NCI-H2081 (cell line): ENCODE data around the gene CUEDC1.

Experiments
- DNase-seq, 2 experiments: peaks; one replicate each; lab custom pipeline; 2025; lab: John Stamatoyannopoulos, UW

The CUEDC1 gene

DNA sequence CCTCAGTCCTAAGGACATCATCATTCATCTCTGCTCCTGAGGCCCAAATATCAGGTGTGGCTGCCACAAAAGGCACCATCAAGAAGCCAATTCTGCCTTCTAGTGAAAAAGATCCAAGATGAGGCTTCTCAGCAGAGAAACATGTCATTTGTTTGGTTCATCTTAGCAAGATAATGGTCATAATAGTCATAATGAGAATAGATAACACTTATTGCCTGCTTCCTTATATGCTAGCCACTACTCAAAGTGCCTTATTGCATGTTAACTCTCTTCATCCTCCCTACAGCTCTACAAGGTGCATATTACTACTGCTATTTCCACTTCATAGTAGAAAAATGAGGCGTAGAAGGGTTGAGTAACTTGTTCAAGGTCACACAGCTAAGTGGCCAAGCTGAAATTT, 60.4 kb downstream of the CUEDC1 start:
- DNase-seq: no peak

DNA sequence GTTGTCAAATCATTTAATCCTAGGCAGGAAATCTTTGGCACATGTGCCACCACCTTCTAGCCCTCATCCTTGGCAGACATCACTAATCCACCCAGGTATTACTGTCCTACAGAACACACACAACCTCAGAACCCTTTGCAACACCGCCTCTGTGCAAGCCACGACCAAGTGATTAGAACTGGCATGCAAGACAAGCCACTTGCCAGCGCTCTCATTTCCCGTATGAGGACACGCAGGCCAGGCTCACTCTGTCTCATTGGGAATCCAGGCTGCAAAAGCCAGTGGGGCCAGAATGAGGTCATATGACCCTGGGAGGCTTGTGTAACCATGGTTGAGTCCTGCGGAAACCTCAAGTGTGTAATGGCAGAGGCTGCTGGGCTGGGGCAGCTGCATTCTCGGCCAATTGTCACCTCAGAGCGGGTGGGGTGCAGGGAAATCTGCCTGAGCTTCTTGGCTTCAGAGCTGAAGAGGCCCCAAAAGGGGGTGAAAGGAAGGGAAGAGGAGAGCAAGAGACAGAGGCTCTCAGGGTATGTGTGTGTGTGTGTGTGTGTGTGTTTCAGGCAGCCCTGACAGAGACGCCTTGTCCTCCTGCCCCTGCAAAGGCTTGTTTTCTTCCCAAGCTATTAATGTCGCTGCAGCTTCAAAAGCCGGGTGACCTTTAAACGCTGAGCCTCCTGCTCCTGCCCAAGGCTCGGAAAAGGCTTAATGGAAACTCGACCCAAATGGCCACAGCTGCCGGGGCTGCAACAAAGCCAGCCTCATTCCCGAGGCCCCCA, 62.2 kb downstream of the CUEDC1 start:
- DNase-seq: peak; percentile 31 to 58

DNA sequence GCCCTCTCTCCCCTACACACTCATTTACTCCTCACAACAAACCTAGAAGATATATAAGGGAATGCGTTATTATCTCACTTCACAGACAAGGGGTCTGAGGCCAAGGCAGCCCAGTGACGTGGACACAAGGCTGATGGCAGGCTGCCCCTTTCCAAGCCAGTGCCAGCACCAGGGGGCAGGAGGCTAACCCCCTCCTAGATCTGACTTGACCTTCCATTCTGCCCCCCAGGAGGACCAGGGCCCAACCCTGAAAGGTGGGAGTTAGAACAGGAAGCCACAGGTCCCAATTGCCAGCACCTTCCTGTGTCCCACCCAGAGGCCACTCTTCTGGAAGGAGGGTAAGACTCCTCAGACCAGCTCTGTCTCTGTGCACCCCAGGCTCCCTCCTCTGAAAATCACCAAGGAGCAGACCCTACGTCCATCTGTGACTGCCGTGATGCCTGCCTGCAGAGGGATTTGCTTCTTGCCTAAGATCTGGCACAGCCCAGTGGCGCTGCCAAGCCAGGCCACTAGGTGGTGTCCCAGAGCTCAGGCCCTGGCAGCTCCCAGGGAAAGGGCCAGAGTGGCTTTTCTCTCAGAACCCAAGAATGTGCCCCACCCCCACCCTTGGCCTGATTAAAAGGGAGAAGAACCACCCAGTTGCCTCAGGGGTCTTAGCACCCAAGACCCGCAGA, 62.9 kb downstream of the CUEDC1 start:
- peak; percentile 78 to 83 for DNase-seq

DNA sequence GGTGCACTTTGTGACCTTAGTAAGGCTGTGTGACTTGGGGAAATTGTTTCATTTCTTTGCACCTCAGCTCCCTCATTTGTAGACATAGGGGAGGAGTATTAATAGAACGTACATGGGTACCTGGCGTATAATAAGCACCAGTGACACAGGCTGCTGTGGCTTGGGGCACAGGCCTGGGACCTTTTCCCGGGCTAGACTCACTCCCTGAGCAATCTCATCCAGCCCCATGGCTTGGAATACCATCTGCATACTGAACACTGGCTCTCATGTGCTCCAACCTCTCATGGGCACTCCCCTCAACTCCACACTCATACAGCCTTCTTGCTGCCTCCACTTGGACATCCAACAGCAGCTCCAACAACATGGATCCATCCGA, 64.4 kb downstream of the CUEDC1 start:
- no peak for DNase-seq

DNA sequence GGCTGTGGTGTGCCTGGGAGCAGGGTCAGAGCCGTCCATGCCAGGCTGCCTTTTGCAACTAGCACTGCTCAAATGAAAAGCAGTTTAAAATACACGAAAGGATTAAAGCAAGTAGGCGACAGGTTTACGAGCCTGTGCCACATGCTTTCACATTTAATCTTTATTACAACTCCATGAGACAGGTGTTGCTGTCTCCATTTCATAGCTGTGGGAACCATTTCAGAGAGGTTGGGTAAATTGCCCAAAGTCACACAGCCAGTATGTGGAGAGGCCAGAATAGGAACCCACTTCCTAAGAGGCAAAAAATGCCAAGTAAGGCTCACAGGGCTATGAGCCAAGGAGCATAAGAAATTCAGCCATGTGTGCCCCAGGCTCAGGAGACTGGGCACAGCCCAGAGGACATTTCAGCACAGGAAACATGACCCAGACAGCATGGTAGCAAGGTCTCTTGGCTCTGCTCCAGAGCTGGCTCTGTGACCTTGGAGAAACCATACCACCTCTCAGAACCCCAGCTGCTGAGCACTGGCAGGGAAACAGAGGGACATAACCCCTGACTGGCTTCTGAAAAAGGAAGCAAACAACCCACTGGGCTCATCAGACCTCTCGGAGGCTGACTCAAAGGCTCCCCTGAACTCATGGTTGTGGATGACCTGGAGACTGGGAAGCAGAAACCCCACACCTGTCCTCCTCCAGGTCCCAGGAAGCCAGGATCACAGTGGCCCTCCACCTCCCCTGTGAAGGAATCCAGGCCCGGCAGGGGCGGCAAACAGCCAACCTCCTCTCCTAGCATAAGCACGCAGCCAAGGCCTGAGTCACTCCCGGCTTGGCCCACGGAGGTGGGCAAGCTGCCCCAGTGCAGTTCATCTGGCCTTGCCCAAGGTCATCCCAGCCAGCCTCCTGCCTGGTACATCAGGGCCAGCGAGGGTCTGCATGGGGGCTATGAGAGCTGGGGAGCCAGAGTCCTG, 65.0 kb downstream of the CUEDC1 start:
- DNase-seq: no peak

DNA sequence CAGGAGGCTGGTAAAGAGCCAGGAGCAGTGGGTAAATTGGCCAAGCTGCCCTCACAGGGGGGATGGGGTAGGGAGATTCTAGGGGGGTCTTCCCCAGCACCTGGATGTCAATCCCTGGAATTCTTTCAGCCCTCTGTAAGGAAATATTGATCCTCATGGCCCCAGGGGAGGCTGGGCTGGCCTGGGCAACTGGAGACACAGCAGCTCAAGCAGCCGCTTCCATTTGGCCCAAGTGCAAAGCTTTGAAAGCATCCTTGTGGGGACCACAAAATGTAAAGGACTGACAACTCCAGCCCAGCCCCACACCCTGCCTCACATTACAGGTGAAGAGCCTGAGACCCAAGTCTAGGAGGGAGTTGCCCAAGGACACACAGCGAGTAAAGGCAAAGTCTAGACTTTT, 66.0 kb downstream of the CUEDC1 start:
- DNase-seq: no peak

DNA sequence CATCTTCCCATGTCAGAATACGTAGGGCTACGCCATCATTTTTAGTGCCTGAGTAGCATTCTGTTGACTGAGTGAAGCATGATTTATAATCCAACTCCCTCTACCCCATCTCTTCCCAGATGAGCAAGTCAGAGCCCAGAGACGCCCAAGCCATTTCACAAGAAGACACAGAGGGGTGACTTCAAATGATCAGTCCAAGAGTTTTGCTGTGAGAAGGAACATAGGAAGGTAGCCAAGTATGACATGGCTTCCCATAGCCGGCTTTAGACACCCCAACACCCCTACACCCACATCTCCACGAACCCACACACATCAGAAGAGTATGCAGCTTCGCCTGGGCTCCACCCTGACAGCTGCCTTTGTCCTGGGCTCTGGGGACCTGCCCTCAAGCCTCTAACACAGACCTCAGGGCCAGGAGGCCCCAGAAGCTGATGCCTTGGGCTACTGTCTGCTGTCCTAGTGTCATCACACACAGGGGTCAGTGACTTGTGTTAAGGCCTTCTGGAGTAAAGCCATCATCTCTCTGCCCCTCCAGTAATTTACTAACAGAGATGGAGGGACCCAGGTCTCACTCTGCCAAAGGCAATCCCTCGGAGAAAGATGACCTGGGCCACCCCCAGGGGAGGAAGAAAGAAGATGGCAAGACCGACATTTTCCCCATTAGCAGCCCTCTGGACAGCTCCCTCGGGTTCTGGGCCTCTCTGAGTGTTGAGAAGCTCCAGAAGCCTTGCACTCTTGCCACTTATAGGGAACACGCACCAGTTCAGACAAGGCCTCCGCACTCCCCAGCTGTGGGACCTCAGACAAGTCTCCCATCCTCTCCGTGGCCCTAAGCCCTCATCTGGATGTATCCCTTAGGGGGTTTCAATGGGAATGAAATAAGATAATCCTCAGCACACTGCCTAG, 66.6 kb downstream of the CUEDC1 start:
- DNase-seq: no peak

DNA sequence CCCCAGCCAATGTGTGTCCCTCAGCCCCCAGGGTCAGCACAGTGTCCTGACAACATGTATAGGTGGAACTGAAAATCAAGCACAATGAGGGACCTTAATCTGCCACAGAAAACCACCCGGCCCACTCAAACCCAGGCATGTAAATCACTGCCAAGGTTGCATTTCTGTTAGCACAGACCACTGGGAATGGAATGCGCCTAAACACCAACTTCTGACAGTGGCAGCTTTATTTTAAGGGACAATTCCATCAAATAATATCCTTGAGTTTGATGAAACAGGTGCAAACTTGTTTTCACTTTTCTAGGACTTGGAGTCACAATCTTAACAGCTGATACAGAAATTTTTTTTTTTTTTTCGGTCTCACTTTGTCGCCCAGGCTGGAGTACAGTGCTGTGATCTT, 68.1 kb downstream of the CUEDC1 start:
- DNase-seq: no peak

DNA sequence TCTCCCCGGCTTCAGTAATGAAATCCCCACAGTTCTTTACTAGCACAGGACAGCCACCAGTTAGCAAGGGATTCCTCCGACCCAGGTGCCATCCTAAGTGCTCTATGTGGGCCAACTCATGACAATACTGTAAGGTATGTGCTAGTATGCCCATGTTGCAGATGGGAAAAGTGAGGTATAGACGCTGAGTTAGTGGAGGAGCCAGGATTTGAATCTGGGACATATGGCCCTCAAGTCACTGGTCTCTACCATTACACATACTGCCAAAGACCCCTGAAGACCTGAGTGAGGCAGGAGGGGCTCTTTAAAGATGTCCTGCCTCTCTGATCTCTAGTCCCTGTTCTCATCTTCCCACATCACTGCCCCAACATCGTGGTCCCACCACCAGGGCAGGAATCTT, 69.2 kb downstream of the CUEDC1 start:
- no peak for DNase-seq

DNA sequence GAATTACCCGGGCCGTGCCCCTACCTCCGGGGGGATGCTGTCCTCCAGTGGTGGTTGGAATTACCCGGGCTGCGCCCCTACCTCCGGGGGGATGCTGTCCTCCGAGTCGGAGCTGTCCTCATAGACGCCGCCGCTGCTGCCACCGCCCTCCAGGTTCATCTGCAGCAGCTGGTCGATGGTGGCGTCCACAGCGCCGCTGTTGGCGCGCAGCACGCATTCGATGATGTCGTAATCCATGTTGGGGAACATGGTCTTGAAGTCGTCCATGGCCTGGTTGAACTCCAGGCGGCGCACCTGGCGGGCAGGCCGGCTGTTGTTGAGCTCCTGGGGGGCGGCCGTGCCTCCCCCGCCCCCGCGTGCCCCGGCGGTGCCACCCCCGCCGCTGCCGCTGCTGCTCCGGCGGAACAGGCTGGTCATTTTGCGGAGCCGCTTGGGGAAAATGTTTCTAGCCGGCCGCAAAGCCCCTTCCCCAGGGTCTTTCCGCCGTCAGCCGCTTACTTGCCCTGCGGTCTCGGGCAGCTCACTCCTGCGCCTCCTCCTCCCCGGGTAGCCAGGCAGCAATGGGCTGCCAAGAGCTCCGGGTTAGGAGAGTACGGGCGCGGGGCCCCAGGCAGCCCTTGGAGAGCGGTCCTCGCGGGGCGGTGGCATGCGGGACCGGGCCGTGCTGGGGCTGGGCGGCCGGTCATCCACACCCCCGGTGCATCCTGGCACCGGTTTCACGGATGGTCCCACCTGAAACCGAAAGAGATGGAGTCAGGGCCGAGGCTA, 69.9 kb downstream of the CUEDC1 start:
- no peak for DNase-seq

DNA sequence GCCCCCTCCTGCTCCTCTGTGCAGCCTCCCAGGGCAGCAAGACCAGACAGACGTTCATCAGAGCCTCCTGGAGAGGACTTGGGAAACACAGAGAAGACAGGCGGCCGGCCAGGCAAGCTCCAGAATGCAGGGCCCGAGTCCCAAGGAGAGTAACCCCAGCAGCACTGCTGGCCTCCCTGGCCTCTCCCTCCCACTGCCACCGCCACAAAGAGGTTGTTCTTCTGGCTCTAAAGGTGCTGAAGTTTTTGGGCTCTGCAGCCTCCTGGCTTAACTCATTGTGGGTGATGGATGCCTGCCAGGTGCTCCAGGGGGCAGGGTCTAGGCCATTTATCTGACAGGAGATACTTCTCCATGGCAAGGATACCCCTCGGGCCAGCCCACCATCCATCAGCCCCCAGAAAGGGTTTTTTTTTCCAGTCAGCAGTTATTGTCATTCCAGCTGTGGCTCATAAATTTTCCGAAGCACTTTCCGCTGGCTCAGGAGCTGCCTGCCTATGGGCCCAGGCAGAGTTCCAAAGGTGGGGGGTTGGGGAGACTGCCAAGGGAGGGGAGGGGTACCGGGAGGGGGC, 73.3 kb downstream of the CUEDC1 start:
- DNase-seq: no peak

DNA sequence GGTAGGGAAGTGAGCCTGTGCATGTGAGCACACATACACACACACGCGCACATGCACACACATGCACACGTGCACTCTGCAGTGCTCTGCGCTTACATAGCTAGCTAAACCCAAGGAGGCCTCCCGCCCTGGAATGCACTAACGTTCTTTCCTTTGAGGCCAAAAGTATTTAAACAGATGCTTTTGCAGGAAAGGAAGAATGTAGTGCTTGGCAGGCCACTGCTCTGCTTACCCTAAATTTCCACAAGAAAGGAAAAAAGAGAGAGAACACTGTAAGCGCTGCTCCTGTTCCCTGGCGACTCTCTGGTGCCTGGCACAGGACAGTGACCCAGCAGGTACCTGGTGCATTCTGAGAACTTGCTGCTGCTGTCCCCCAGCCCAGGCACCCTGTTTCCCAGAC, 74.1 kb downstream of the CUEDC1 start:
- DNase-seq: no peak

DNA sequence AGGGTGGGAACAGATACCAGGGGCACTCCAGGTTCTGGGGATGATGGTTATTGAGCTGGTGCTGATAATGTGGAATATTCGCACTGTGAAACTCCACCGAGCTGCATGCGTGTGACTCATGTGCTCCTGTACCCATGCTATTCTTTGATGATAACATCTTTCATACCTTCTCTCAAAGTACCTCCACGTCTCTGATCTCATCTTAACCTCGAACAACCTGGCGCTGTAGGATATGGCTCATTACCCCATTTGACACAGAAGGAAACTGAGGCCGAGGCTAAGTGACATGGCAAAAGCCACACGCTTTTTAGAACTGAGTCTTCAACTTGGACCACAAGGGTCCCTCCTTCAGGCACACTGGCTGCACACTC, 75.1 kb downstream of the CUEDC1 start:
- no peak for DNase-seq

DNA sequence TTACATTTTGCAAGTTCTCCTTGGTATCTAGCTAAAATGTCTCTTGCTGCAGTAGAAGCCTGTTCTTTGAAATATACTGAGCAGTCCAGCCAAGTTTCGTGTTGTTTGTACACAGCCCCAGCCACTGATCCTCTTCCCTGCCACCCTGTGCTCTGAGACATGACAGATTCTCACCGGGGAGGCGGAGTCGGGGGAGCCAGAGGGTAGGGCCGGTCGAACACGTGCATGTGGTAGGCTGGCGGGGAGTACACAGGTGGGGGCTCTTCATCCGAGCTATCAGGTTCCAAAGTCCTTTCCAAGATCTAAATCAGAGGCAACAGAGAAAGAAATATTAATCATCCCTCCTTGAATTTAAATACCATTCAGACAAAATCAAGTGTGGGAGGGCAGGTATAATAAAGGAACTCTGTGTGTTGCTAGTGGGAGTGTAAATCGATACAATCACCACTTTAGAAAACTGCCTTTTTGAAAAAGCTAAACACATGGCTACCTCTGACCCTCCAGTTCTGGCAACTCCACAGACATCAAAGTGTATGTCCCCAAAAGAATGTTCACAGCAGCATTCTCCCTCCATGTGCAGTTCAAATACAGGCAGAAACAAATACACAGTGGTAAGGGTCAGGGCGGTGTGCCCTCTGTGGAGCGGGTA, 75.7 kb downstream of the CUEDC1 start:
- DNase-seq: no peak

DNA sequence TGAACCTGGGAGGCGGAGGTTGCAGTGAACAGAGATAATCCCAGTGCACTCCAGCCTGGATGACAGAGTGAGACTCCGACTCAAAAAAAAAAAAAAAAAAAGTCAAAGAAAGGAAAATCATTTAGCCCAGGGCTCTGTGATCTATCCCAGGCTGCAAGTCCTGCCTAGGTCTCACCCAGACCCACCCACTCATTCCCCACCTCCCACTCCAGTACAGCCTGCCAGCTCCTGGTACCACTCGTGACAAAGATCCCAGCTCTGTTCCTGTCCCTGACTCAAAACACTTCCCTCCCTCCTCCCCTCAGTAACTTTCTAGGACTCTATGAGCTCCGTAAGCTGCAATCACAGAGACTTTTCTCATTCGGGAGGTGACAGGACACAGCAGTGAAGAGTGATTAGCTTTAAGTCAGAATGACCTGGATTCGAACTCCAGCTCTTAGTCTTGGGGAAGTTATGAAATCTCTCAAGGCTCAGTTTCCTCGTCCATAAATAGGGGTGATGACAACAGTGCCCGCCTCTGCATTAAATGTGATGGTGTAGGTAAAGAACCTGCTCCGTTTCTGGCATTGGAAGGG, 77.3 kb downstream of the CUEDC1 start:
- DNase-seq: no peak

DNA sequence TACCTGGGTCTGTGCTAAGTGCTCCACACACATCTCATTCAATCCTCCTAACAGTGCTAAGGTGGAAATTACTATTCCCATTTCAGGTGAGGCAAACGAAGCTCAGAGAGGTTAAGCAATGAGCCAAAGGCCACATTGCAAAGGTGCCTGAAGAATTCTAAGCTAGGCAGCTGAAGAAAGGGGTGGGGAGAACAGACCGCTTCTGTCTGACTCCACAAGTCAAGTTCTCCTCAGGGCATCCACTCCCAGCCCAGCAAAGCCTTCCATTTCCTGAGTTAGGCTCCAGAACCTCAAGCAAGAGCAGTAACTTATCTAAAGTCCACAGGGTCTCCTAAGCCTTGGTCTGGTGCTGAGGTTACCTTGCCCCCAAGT, 78.4 kb downstream of the CUEDC1 start:
- DNase-seq: no peak

DNA sequence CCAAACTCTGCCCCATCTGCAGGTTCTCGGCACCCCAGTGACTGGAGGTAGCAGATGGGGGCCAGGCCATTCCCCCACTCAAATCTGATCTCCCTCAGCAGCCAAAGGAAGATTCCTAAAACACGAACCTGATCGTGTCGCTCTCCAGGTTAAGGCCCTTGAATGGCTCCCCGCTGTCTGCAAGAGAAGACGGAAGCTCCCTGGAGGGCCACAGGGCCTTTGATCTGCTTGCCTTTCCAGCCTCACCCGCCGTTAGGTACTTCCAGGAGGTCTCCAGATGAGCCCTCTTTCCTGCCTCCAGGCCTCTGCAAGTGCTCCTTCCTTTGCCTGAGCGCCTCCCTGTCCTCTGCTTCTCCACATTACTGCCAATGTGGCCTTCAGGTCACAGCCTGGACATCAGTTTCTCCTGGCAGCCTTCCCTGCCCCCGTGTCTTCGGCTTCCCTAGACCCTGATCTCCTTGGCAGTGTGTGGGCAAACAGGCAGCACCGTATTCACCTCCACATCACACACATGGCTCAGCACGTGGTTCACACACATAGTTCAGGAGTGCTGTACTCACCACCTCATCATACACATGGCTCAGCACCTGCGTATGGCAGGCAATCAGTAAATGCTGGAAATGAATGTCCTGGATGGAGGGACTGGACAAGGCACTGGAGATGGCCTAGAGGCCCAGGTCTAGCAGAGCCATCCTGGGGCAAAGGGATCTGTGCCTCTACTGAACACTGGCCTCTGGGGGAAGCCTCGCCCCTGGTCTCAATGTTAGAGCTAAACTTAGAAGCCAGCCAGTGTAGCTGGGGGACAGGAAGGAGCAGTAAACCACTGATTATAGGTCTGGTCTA, 79.0 kb downstream of the CUEDC1 start:
- no peak for DNase-seq

DNA sequence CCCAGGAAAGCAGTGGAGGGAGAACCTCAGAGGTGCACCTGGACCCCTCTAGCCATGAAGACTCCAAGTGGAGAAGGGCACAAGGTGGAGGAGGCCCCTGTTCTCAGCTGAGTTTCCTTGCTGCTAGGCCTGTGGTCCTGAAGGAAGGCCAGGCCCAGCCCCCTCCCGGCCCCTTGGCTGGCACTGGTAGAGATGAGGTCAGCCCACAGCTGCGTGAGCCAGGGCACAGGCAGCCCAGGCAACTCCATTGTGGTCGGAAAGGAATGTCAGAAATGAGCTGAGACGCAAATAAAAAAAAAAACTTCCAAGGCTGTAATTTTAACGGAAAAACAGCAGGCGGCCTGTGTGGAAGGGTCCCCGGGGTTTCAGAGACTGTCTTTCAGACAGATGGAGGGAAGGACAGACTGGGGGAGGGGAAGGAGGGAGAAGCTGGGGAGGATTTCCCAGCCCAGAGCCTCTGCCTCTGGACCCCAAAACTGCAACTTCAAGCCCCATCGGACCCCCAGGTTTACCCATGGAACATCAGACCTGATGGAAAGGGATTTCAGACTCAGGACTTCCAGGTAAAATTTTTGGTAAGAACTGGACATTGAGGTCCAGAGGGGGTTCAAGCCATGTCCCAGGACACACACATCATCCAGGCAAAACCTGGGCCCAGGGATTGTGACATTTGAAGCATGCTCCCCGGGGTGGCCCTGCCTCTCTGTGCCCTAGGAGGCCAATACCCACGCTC, 79.8 kb downstream of the CUEDC1 start:
- no peak for DNase-seq
